GM19238 (cell line): ENCODE measurements around the gene MAD1L1.

Experiments used
- DNase-seq: peaks from one replicate; pipeline ENCODE4 v3.0.0; 2011; ENCODE audit warnings: low spot score; ENCODE audit not compliant: insufficient read length

The MAD1L1 gene

GRCh38 chr7:1809601-1810258 lies 423.0 kb downstream of the MAD1L1 start:
- DNase-seq = no peak

GRCh38 chr7:1809070-1809469 lies 423.7 kb downstream of the MAD1L1 start:
- DNase-seq = no peak

- DNase-seq = no peak
Observed at GRCh38 chr7:1807821-1808600, 424.7 kb downstream of the MAD1L1 start.

GRCh38 chr7:1806354-1806753 lies 426.4 kb downstream of the MAD1L1 start:
- no peak for DNase-seq

GRCh38 chr7:1804310-1804709 lies 428.4 kb downstream of the MAD1L1 start:
- DNase-seq = no peak

- no peak for DNase-seq
Observed at GRCh38 chr7:1802899-1803298, 429.8 kb downstream of the MAD1L1 start.

- no peak for DNase-seq
Observed at GRCh38 chr7:1800902-1801301, 431.8 kb downstream of the MAD1L1 start.

- no peak for DNase-seq
Observed at GRCh38 chr7:1798191-1798590, 434.6 kb downstream of the MAD1L1 start.

- DNase-seq = no peak
Observed at GRCh38 chr7:1794888-1795542, 437.7 kb downstream of the MAD1L1 start.

- no peak for DNase-seq
Observed at GRCh38 chr7:1787681-1788235, 445.0 kb downstream of the MAD1L1 start.

- no peak for DNase-seq
Observed at GRCh38 chr7:1787241-1787640, 445.5 kb downstream of the MAD1L1 start.

- no peak for DNase-seq
Observed at GRCh38 chr7:1785839-1786238, 446.9 kb downstream of the MAD1L1 start.

- no peak for DNase-seq
Observed at GRCh38 chr7:1781369-1781768, 451.4 kb downstream of the MAD1L1 start.

GRCh38 chr7:1779445-1779844 lies 453.3 kb downstream of the MAD1L1 start:
- no peak for DNase-seq

GRCh38 chr7:1777122-1777521 lies 455.6 kb downstream of the MAD1L1 start:
- DNase-seq = no peak

- no peak for DNase-seq
Observed at GRCh38 chr7:1775389-1775788, 457.4 kb downstream of the MAD1L1 start.

GRCh38 chr7:1770331-1770730 lies 462.4 kb downstream of the MAD1L1 start:
- DNase-seq = no peak

GRCh38 chr7:1769286-1770200 lies 463.2 kb downstream of the MAD1L1 start:
- DNase-seq = no peak

- no peak for DNase-seq
Observed at GRCh38 chr7:1768832-1769231, 463.9 kb downstream of the MAD1L1 start.

- no peak for DNase-seq
Observed at GRCh38 chr7:1767524-1767923, 465.2 kb downstream of the MAD1L1 start.
